PC-3 (cell line): ENCODE data around the gene ACADS. TPM values are rescaled to one million over a fixed set of nuclear protein-coding genes. Genes with fewer than 3 reads are reported as not detected.

Experiments used
- ATAC-seq: fragments of 200-7000 bp; cut with Tn5 transposase; 2 replicates; pipeline ENCODE4 v1.9.1; 2020; ENCODE audit warnings: mild to moderate bottlenecking, moderate library complexity
- BruUV-seq: library from RNA; stranded (reverse); fragments of 400-500 nt; replicated peaks from 2 replicates; lab custom pipeline; 2021; lab: Mats Ljungman, UMichigan
- CTCF ChIA-PET: fragments of 300-600 bp; sonication (Branson Sonifier 250); formaldehyde crosslinking; loops from one replicate; lab custom pipeline; 2022; ENCODE audit warnings: antibody characterized with exemption; lab: Charles Lee
- POLR2A ChIA-PET: fragments of 300-600 bp; sonication (Branson Sonifier 250); formaldehyde crosslinking; loops from one replicate; lab custom pipeline; 2022; ENCODE audit warnings: antibody characterized with exemption; ENCODE audit not compliant: unreplicated experiment; lab: Charles Lee
- DNase-seq: peaks from one replicate; pipeline ENCODE4 v3.0.0-alpha.2; 2015
- H2AFZ ChIP-seq: fragments of 300-600 bp; sonication (generic); 2 replicates; pipeline ENCODE4 v1.6.0; 2016; ENCODE audit warnings: antibody characterized with exemption, low read length
- H3F3A ChIP-seq: fragments of 300-600 bp; sonication (generic); one replicate; pipeline ENCODE4 v1.6.0; 2017; ENCODE audit warnings: antibody characterized with exemption, low read length, control low read depth, mild to moderate bottlenecking; ENCODE audit not compliant: unreplicated experiment
- H3K27ac ChIP-seq: fragments of 300-600 bp; sonication (generic); 2 replicates; pipeline ENCODE4 v1.5.1; 2016; ENCODE audit warnings: mild to moderate bottlenecking, low read length
- H3K27me3 ChIP-seq: fragments of 300-600 bp; sonication (generic); 2 replicates; pipeline ENCODE4 v1.6.1; 2016; ENCODE audit warnings: low read length, mixed read lengths
- H3K36me3 ChIP-seq: fragments of 300-600 bp; sonication (generic); 2 replicates; pipeline ENCODE4 v1.6.1; 2016; ENCODE audit warnings: low read depth, mixed run types, low read length, mixed read lengths
- H3K4me1 ChIP-seq: fragments of 300-600 bp; sonication (generic); 2 replicates; pipeline ENCODE4 v1.5.1; 2016; ENCODE audit warnings: low read length; ENCODE audit not compliant: insufficient read depth
- H3K4me2 ChIP-seq: fragments of 300-600 bp; sonication (generic); 2 replicates; pipeline ENCODE4 v1.6.0; 2016; ENCODE audit warnings: low read length
- H3K4me3 ChIP-seq: fragments of 300-600 bp; sonication (generic); 2 replicates; pipeline ENCODE4 v1.5.1; 2016; ENCODE audit warnings: mild to moderate bottlenecking, low read length, mixed read lengths
- H3K79me2 ChIP-seq: fragments of 300-600 bp; sonication (generic); 2 replicates; pipeline ENCODE4 v1.6.1; 2017; ENCODE audit warnings: low read length, mixed read lengths
- H3K9ac ChIP-seq: fragments of 300-600 bp; sonication (generic); 2 replicates; pipeline ENCODE4 v1.6.0; 2016; ENCODE audit warnings: mild to moderate bottlenecking, low read length
- H3K9me2 ChIP-seq: fragments of 300-600 bp; sonication (generic); replicated peaks from 2 replicates; pipeline ENCODE4 v1.6.1; 2016; ENCODE audit warnings: mixed run types, low read length, mixed read lengths
- H3K9me3 ChIP-seq: fragments of 300-600 bp; sonication (generic); 2 replicates; pipeline ENCODE4 v1.6.1; 2016; ENCODE audit warnings: low read length, mixed read lengths
- H4K20me1 ChIP-seq: fragments of 300-600 bp; sonication (generic); 2 replicates; pipeline ENCODE4 v1.6.1; 2016; ENCODE audit warnings: low read length, mixed read lengths
- EZH2 ChIP-seq: fragments of 300-600 bp; sonication (generic); IDR thresholded peaks from one replicate; pipeline ENCODE4 v1.6.1; 2017; ENCODE audit warnings: antibody characterized with exemption, mild to moderate bottlenecking, low read length; ENCODE audit not compliant: unreplicated experiment
- EZH2phosphoT487 ChIP-seq: fragments of 300-600 bp; sonication (generic); IDR thresholded peaks from 2 replicates; pipeline ENCODE4 v1.6.1; 2018; ENCODE audit warnings: mild to moderate bottlenecking, antibody characterized with exemption, low read length, borderline replicate concordance
- intact Hi-C: fragments of 100-400 bp; cut with micrococcal nuclease; formaldehyde crosslinking; loops from 2 replicates; pipeline ENCODE4 v1.9.0; 2023
- total RNA-seq: library from RNA; depleted of rRNA; stranded (reverse); fragments of >200 nt; gene quantifications from 2 replicates; pipeline ENCODE4 v1.2.3, GENCODE V29; 2014
- TF ChIP-seq, protein P1 (sequence below): fragments of 300-600 bp; sonication (generic); conservative IDR thresholded peaks from 2 replicates; pipeline ENCODE4 v1.5.1; 2017; ENCODE audit warnings: antibody characterized with exemption, low read depth, mild to moderate bottlenecking, low read length

Gene ACADS
- total RNA-seq, 1 experiment from 2014 or later, result 19.6 TPM

DNA sequence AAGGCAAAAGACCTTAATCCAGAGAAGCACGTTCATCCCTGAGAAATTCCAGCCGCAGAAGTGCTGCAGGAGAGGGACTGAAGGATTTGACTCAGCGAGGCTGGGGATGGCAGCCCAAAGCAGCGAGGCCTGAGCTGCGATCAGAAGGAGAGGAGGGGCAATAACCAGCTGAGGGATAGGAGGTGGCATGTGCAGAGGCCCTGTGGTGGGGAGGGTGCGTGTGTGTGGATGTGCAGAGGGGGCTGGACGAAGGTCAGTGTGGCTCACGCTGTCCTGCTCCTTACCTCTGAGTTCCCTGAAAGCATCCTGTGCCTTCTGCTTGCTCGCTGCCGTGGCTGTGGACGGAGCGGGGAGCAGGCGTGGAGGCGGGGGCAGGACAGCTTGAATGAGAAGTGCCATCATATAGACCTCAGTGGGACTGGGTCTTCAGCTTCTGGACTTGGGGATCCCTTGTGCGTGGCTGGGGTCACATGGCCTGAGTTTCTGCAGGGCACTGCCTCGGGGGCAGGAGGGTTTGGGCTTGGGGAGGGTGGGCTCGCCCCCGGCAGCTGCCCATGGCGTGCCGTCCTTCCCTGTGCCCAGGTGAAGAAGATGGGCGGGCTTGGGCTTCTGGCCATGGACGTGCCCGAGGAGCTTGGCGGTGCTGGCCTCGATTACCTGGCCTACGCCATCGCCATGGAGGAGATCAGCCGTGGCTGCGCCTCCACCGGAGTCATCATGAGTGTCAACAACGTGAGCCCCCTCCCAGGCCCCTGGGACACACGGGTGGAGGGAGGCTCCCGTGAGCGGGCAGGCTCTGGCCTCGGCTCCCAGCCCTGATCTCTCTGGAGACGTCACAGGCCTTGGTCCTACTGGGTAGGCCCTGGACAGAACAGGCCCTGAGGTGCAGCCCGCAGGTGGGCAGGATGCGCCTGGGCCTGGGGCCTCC lies 11.0 kb downstream of the ACADS start:
- no peaks in the 10 kb centered on the region for H3K4me1 ChIP-seq
- ATAC-seq, result no peak
- H3K79me2 ChIP-seq, result no peaks in the 10 kb centered on the region
- H4K20me1 ChIP-seq, result no peaks in the 10 kb centered on the region
- H3K9ac ChIP-seq, result no peak overlapping the region
- no TSS peak for BruUV-seq
- H3K27me3 ChIP-seq, result no peaks in the 10 kb centered on the region
- H3F3A ChIP-seq, result no peaks in the 10 kb centered on the region
- H3K9me3 ChIP-seq, result no peaks in the 10 kb centered on the region
- H3K36me3 ChIP-seq, result no peaks in the 10 kb centered on the region
- no peak overlapping the region for H2AFZ ChIP-seq
- no peaks in the 10 kb centered on the region for H3K9me2 ChIP-seq
- ChIA-PET POLR2A (no interaction called here), CTCF (no interaction called here)
- H3K27ac ChIP-seq, result no peak overlapping the region
- TF ChIP-seq EZH2phosphoT487 (no peak), EZH2 (no peak)
- TF ChIP-seq, protein P1, sequence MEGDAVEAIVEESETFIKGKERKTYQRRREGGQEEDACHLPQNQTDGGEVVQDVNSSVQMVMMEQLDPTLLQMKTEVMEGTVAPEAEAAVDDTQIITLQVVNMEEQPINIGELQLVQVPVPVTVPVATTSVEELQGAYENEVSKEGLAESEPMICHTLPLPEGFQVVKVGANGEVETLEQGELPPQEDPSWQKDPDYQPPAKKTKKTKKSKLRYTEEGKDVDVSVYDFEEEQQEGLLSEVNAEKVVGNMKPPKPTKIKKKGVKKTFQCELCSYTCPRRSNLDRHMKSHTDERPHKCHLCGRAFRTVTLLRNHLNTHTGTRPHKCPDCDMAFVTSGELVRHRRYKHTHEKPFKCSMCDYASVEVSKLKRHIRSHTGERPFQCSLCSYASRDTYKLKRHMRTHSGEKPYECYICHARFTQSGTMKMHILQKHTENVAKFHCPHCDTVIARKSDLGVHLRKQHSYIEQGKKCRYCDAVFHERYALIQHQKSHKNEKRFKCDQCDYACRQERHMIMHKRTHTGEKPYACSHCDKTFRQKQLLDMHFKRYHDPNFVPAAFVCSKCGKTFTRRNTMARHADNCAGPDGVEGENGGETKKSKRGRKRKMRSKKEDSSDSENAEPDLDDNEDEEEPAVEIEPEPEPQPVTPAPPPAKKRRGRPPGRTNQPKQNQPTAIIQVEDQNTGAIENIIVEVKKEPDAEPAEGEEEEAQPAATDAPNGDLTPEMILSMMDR, result no peak
- no peak overlapping the region for H3K4me3 ChIP-seq
- no peak overlapping the region for H3K4me2 ChIP-seq
- no peak for DNase-seq
- intact Hi-C loops, result no loop called here

DNA sequence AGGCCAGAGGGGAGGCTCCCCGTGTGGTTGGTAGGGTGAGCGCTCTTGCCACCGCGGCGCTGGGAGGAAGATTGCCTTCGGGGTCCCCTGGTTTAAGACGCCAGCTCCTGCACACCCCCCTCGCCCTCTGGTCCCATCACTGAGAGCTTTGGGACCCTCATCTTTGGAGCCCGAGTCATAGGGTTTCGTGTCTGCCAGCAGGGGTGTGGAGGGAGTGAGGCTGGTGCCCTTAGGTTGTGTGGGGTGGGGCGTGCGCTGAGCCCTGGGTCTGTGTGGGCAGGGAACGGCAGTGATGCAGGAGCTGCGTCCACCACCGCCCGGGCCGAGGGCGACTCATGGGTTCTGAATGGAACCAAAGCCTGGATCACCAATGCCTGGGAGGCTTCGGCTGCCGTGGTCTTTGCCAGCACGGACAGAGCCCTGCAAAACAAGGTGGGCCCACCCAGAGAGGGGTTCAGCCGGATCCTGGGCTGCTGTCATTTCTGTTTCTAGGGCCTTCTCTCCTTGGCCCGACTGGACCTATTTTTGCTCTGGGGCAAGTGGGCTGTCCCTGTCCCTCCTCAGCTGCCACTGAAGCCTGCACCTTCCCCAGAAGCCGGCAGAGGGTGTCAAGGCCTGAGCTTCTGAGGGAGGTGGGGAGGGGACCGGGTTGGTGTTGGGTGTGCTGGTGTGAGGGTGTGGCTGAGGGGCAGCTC lies 12.1 kb downstream of the ACADS start:
- TF ChIP-seq EZH2 (no peak), EZH2phosphoT487 (no peak)
- TF ChIP-seq, protein P1, result peak; percentile 27; the same call in 1 of the 2 replicates
- no peak overlapping the region for H3K4me2 ChIP-seq
- no peak overlapping the region for H3K4me3 ChIP-seq
- H3K36me3 ChIP-seq, result no peaks in the 10 kb centered on the region
- no peaks in the 10 kb centered on the region for H3K9me3 ChIP-seq
- no peaks in the 10 kb centered on the region for H3F3A ChIP-seq
- H3K27ac ChIP-seq, result no peak overlapping the region
- H3K79me2 ChIP-seq, result no peaks in the 10 kb centered on the region
- no peak overlapping the region for H2AFZ ChIP-seq
- no TSS peak for BruUV-seq
- DNase-seq (no peak), ATAC-seq (no peak; the same call in 1 of the 2 replicates)
- no peaks in the 10 kb centered on the region for H4K20me1 ChIP-seq
- H3K27me3 ChIP-seq, result no peaks in the 10 kb centered on the region
- no peaks in the 10 kb centered on the region for H3K4me1 ChIP-seq
- H3K9me2 ChIP-seq, result no peaks in the 10 kb centered on the region
- ChIA-PET POLR2A (no interaction called here), CTCF (no interaction called here)
- H3K9ac ChIP-seq, result no peak overlapping the region
- intact Hi-C loops, result no loop called here
